Measurements from ENCODE around the gene CEP170.
"Not testable (repeated sequence)": the region's sequence is repeated elsewhere in the genome, so short reads cannot be mapped to it uniquely, and the experiment has no call there.

DNA sequence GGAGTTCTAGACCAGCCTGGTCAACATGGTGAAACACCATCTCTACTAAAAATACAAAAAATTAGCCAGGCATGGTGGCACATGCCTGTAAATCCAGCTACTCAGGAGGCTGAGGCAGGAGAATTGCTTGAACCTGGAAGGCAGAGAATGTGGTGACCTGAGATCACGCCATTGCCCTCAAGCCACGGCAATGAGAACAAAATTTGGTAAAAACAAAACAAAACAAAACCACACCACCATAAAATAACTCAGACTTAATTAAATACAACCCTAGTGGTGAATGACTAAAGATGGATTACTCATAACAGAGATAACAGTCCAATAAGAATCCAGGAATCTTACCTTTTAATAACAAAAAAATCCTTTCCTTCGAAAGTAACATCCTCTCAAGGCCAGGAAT is 167.7 kb downstream of the CEP170 start:
- TF ChIP-seq, protein P1, sequence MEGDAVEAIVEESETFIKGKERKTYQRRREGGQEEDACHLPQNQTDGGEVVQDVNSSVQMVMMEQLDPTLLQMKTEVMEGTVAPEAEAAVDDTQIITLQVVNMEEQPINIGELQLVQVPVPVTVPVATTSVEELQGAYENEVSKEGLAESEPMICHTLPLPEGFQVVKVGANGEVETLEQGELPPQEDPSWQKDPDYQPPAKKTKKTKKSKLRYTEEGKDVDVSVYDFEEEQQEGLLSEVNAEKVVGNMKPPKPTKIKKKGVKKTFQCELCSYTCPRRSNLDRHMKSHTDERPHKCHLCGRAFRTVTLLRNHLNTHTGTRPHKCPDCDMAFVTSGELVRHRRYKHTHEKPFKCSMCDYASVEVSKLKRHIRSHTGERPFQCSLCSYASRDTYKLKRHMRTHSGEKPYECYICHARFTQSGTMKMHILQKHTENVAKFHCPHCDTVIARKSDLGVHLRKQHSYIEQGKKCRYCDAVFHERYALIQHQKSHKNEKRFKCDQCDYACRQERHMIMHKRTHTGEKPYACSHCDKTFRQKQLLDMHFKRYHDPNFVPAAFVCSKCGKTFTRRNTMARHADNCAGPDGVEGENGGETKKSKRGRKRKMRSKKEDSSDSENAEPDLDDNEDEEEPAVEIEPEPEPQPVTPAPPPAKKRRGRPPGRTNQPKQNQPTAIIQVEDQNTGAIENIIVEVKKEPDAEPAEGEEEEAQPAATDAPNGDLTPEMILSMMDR (IDR thresholded peaks at IDR 0.05; ENCODE audit: poor library complexity), result not testable (repeated sequence)
- TF ChIP-seq EZH2 (IDR thresholded peaks at IDR 0.05; ENCODE audit: borderline replicate concordance); EZH2phosphoT487 (IDR thresholded peaks at IDR 0.05; ENCODE audit: low read depth, severe bottlenecking, unreplicated experiment): not testable (repeated sequence)
